T-helper 2 cell treated with Interferon-gamma antibody and Interleukin-4, amounts not matched to agents 5 μg/mL and 100 μg/mL, for 36 hours (primary cell): ENCODE results near the gene NRDC.

Source experiments
- DNase-seq: peaks from one replicate; pipeline ENCODE4 v3.0.0; 2021; ENCODE audit warnings: low spot score
- H3K27ac Mint-ChIP-seq: one replicate; pipeline ENCODE4 v1.8.0; 2021; ENCODE audit warnings: mild to moderate bottlenecking, mixed read lengths
- H3K27me3 Mint-ChIP-seq: one replicate; pipeline ENCODE4 v1.8.0; 2021; ENCODE audit warnings: low read depth, mixed read lengths
- H3K36me3 Mint-ChIP-seq: one replicate; pipeline ENCODE4 v1.8.0; 2021; ENCODE audit warnings: low read depth, mixed read lengths
- H3K4me1 Mint-ChIP-seq: one replicate; pipeline ENCODE4 v1.8.0; 2021; ENCODE audit warnings: low read depth, mixed read lengths
- H3K4me3 Mint-ChIP-seq: one replicate; pipeline ENCODE4 v1.8.0; 2022; ENCODE audit warnings: mild to moderate bottlenecking, moderate library complexity, mixed read lengths
- H3K9me3 Mint-ChIP-seq: one replicate; pipeline ENCODE4 v1.8.0; 2021; ENCODE audit warnings: mixed read lengths

The NRDC gene

DNA sequence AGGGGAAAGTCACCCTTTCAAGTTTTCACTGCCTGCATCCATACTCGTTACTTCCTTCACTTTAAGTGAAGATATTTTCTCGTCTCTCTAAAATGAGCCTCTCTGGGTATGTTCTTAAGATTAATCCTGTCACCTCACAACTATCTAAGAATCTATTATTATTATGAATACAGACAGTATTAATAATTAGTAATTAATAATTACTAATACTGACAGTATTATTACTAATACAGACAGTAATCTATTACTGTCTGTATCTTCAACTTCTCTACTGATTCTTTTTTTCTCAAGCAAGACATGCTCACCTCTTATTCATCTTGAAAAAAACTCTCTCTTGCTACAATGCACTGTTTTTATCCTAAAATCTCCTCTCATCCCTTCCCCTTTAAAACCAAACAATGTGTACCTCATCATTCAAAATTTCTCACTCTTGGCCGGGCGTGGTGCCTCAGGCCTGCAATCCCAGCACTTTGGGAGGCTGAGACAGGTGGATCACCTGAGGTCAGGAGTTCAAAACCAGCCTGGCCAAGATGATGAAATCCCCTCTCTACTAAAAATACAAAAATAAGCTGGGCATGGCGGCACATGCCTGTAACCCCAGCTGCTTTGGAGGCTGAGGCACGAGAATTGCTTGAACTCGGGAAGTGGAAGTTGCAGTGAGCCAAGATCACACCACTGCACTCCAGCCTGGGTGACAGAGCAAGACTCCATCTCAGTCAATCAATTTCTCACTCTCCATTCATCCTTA, 7.8 kb downstream of the NRDC start:
- no peaks in the 10 kb centered on the region for H3K9me3 Mint-ChIP-seq
- no peak for DNase-seq

DNA sequence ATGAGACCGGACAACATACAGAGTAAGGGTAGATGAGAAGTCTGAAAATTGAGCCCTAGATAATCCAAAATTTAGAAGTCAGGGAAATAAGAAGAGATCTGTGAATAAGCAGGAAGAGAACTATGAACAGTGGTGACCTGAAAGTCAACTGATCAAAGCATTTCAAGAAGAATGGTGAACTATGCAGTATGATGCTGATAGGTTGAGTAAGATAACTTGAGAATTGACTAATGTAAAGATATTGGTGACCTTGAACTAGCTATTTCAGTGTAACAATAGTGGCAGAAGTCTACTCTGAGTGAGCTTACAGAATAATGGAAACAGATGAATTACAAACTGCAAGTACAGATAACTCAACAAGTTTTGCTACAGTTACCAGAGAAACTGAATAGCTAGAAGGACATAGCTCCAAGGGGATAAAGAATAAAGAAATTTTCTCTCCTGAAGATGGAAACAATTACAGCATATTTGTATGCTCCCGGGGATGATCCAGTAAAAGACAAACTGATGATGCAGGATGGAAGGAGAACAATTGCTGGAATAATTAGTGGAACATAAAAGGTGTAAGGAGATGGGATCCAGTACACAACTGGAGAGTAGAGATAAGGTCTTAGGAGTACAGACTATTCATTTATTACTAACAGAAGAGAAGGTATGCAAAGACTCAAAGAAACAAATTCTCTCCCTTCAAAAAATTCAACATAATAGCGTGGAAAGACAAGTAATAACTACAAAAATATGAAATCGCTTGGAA, 10.9 kb downstream of the NRDC start:
- Mint-ChIP-seq H3K27ac (no peak overlapping the region), H3K27me3 (no peaks in the 10 kb centered on the region), H3K4me3 (no peak overlapping the region), H3K4me1 (peaks cover 40% of the 10 kb centered on the region), H3K9me3 (no peaks in the 10 kb centered on the region), H3K36me3 (peaks cover 15% of the 10 kb centered on the region)
- DNase-seq: no peak

More for the DNA sequence above, 7.8 kb downstream of the NRDC start:
- Mint-ChIP-seq H3K36me3 (peaks cover 23% of the 10 kb centered on the region), H3K27me3 (no peaks in the 10 kb centered on the region), H3K27ac (no peak overlapping the region), H3K4me1 (peaks cover 45% of the 10 kb centered on the region), H3K4me3 (no peak overlapping the region)

DNA sequence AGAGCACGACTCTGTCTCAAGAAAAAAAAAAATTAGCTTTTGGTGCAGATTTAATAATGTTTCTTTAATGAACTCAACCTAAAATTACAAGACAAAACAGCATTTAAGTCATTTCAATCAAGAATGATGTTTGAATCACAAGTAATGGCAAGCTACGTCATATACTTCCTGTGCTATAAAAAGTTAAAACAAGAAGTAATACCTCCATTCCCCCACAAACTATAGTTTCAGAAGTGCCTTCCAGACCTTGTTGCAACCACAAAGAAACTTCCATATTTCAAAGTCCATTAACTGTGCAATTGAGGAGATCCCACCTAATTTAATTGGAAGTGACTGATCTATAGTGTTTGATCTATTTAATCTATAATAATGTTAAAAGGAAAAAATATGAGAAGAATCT, 15.1 kb downstream of the NRDC start:
- no peak for DNase-seq
- H3K9me3 Mint-ChIP-seq: no peaks in the 10 kb centered on the region
- peaks cover 17% of the 10 kb centered on the region for H3K36me3 Mint-ChIP-seq
- H3K27ac Mint-ChIP-seq: no peak overlapping the region
- H3K4me1 Mint-ChIP-seq: peaks cover 26% of the 10 kb centered on the region
- no peaks in the 10 kb centered on the region for H3K27me3 Mint-ChIP-seq
- no peak overlapping the region for H3K4me3 Mint-ChIP-seq

- Mint-ChIP-seq H3K27ac (no peak overlapping the region), H3K4me1 (peaks cover 12% of the 10 kb centered on the region), H3K4me3 (no peak overlapping the region), H3K36me3 (peaks cover 14% of the 10 kb centered on the region), H3K9me3 (no peaks in the 10 kb centered on the region), H3K27me3 (no peaks in the 10 kb centered on the region)
- no peak for DNase-seq
These were observed 16.9 kb downstream of the NRDC start for GRCh38 chr1:51861669-51862068.

GRCh38 chr1:51859735-51860134, 18.8 kb downstream of the NRDC start:
- Mint-ChIP-seq H3K27ac (no peak overlapping the region), H3K27me3 (no peaks in the 10 kb centered on the region), H3K4me3 (no peak overlapping the region), H3K4me1 (peaks cover 18% of the 10 kb centered on the region), H3K36me3 (peaks cover 19% of the 10 kb centered on the region), H3K9me3 (no peaks in the 10 kb centered on the region)
- DNase-seq: no peak

- H3K9me3 Mint-ChIP-seq: no peaks in the 10 kb centered on the region
- H3K27me3 Mint-ChIP-seq: no peaks in the 10 kb centered on the region
- DNase-seq: no peak
- no peak overlapping the region for H3K4me3 Mint-ChIP-seq
- H3K36me3 Mint-ChIP-seq: peaks cover 19% of the 10 kb centered on the region
- H3K27ac Mint-ChIP-seq: no peak overlapping the region
- peaks cover 18% of the 10 kb centered on the region for H3K4me1 Mint-ChIP-seq
These were observed 19.2 kb downstream of the NRDC start for GRCh38 chr1:51859333-51859732.

GRCh38 chr1:51858892-51859291, 19.6 kb downstream of the NRDC start:
- Mint-ChIP-seq H3K4me1 (peaks cover 17% of the 10 kb centered on the region), H3K36me3 (peaks cover 19% of the 10 kb centered on the region), H3K27ac (no peak overlapping the region), H3K9me3 (no peaks in the 10 kb centered on the region), H3K4me3 (no peak overlapping the region), H3K27me3 (no peaks in the 10 kb centered on the region)
- no peak for DNase-seq

- H3K4me3 Mint-ChIP-seq: no peak overlapping the region
- no peak overlapping the region for H3K27ac Mint-ChIP-seq
These were observed 21.8 kb downstream of the NRDC start for GRCh38 chr1:51856745-51857144.

DNA sequence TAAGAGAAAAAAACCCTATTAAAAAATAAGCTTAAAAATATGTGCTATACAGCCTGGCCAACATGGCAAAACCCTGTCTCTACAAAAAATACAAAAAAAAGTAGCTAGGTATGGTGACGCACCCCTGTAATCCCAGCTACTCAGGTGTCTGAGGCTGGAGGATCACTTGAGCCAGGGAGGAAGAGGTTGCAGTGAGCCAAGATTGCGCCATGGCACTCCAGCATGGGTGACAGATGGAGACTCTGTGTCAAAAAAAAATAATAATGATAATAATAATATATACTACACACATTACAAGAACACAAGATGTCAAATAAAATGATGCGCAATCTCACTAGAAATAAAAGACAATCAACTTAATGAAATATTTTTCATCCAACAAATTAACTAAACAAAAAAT, 22.9 kb downstream of the NRDC start:
- Mint-ChIP-seq H3K27me3 (no peaks in the 10 kb centered on the region), H3K4me1 (peaks cover 13% of the 10 kb centered on the region), H3K27ac (no peak overlapping the region), H3K4me3 (no peak overlapping the region), H3K36me3 (peaks cover 15% of the 10 kb centered on the region), H3K9me3 (no peaks in the 10 kb centered on the region)
- no peak for DNase-seq

More at GRCh38 chr1:51856745-51857144, 21.8 kb downstream of the NRDC start:
- peaks cover 9% of the 10 kb centered on the region for H3K4me1 Mint-ChIP-seq
- DNase-seq: no peak
- H3K27me3 Mint-ChIP-seq: no peaks in the 10 kb centered on the region
- peaks cover 16% of the 10 kb centered on the region for H3K36me3 Mint-ChIP-seq
- H3K9me3 Mint-ChIP-seq: no peaks in the 10 kb centered on the region

DNA sequence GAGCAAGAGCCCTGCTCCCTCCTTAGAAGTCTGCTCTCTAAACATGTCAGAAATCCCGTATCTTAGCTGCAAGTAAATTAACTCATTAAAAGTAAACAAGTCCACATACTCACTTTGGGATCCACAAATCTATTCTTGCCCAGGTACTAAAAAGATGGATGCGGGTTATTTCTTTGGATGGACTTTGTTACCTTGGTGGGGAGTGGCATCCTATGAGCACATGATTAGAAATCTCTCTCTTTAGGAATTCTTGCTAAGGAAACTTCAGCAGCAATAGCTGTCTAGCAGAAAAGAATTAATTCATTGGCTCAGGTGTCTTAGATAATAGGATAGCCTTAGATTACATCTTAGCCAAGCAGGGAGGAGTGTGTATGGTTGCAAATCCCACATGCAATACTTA, 25.2 kb downstream of the NRDC start:
- H3K4me1 Mint-ChIP-seq: peaks cover 16% of the 10 kb centered on the region
- H3K27me3 Mint-ChIP-seq: no peaks in the 10 kb centered on the region
- peaks cover 18% of the 10 kb centered on the region for H3K36me3 Mint-ChIP-seq
- no peak for DNase-seq
- H3K27ac Mint-ChIP-seq: no peak overlapping the region
- H3K9me3 Mint-ChIP-seq: no peaks in the 10 kb centered on the region
- no peak overlapping the region for H3K4me3 Mint-ChIP-seq

- H3K4me3 Mint-ChIP-seq: no peak overlapping the region
- H3K36me3 Mint-ChIP-seq: peaks cover 20% of the 10 kb centered on the region
- no peaks in the 10 kb centered on the region for H3K9me3 Mint-ChIP-seq
- no peaks in the 10 kb centered on the region for H3K27me3 Mint-ChIP-seq
- DNase-seq: no peak
- H3K27ac Mint-ChIP-seq: no peak overlapping the region
- peaks cover 16% of the 10 kb centered on the region for H3K4me1 Mint-ChIP-seq
These were observed 26.6 kb downstream of the NRDC start for GRCh38 chr1:51851882-51852396.

DNA sequence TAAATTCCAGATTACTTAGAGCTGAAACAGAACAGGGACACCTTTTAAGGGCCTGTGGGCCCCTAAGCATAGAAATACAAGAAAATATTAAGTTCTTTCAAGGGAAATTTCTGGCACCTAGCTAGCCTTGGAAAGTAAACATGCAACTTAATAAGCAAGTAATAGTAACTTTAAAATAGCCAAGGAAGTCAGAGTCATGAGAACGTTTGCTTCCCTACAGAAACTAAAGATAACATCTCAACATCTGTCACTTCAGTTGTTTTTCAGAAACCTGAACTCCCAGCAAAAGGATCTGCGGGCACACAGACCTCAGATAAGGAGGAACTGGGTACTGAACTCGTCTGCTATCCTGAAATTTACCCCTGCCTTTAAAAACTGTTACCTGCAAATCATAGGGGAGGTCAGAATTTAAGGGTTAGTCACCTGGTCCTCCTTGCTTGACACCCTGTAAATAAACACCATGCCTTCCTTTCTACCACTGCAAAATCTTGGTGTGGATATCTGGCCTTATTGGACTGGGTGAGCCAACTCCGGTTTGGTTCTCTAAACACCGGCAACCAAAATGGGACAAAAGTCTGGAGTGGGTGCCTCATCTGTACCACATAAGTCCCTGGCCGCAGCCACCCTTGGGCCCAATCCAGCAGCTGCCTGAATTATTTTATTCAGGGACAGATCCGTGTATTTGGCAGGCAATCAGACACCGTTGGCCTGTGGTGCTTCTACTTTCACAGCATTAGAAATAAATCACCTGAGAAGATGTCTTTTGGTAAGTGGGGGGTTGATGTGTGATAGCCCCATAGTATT, 27.9 kb downstream of the NRDC start:
- no peak overlapping the region for H3K4me3 Mint-ChIP-seq

GRCh38 chr1:51847294-51847920, 31.1 kb downstream of the NRDC start:
- H3K36me3 Mint-ChIP-seq: peaks cover 21% of the 10 kb centered on the region

More for the DNA sequence above, 27.9 kb downstream of the NRDC start:
- no peaks in the 10 kb centered on the region for H3K27me3 Mint-ChIP-seq
- peaks cover 30% of the 10 kb centered on the region for H3K36me3 Mint-ChIP-seq
- H3K9me3 Mint-ChIP-seq: no peaks in the 10 kb centered on the region
- peaks cover 10% of the 10 kb centered on the region for H3K4me1 Mint-ChIP-seq
- DNase-seq: no peak
- no peak overlapping the region for H3K27ac Mint-ChIP-seq

More at GRCh38 chr1:51847294-51847920, 31.1 kb downstream of the NRDC start:
- H3K27ac Mint-ChIP-seq: no peak overlapping the region
- no peak for DNase-seq
- H3K9me3 Mint-ChIP-seq: no peaks in the 10 kb centered on the region
- H3K27me3 Mint-ChIP-seq: no peaks in the 10 kb centered on the region
- peaks cover 26% of the 10 kb centered on the region for H3K4me1 Mint-ChIP-seq
- H3K4me3 Mint-ChIP-seq: no peak overlapping the region
